Large intestine (tissue), 3 donors: Measurements from ENCODE around the gene IPO7. TPM values are rescaled to one million over a fixed set of nuclear protein-coding genes. Genes with fewer than 3 reads are reported as not detected.
A peak's percentile ranks its signal among the peaks of the same experiment; 100 is the strongest.

ENCODE experiments used
- DNase-seq, 2 donors: peaks; one replicate each; pipeline versions ENCODE4 v3.0.0 to v3.0.0-alpha.2; 2013
- H3K27ac ChIP-seq: one replicate; pipeline ENCODE4 v1.5.1; 2013; ENCODE audit warnings: low read length
- H3K27me3 ChIP-seq: 2 replicates; pipeline ENCODE4 v1.6.1; 2013; ENCODE audit warnings: low read length; ENCODE audit not compliant: control insufficient read depth, insufficient read depth
- H3K36me3 ChIP-seq: 2 replicates; pipeline ENCODE4 v1.6.1; 2013; ENCODE audit warnings: low read length; ENCODE audit not compliant: control insufficient read depth, insufficient read depth
- H3K4me1 ChIP-seq: one replicate; pipeline ENCODE4 v1.6.1; 2013; ENCODE audit warnings: low read length; ENCODE audit not compliant: control insufficient read depth, insufficient read depth
- H3K4me3 ChIP-seq: one replicate; pipeline ENCODE4 v1.5.1; 2013; ENCODE audit warnings: low read length
- H3K9me3 ChIP-seq: one replicate; pipeline ENCODE4 v1.6.1; 2013; ENCODE audit warnings: mild to moderate bottlenecking, low read depth, low read length, moderate library complexity; ENCODE audit not compliant: control insufficient read depth
- whole genome bisulfite sequencing: methylation state at CpG from one replicate; pipeline ENCODE4 v1.1.5; 2013; ENCODE audit warnings: low lambda C conversion rate; ENCODE audit not compliant: insufficient coverage; 5-methylcytosine and 5-hydroxymethylcytosine counted together
- polyA plus RNA-seq: library from polyadenylated mRNA; unstranded; fragments of 120-200 nt; gene quantifications from one replicate; pipeline ENCODE4 v1.2.1, GENCODE V29; 2013

Gene IPO7
- polyA plus RNA-seq, 1 donor = 96.8 TPM

DNA sequence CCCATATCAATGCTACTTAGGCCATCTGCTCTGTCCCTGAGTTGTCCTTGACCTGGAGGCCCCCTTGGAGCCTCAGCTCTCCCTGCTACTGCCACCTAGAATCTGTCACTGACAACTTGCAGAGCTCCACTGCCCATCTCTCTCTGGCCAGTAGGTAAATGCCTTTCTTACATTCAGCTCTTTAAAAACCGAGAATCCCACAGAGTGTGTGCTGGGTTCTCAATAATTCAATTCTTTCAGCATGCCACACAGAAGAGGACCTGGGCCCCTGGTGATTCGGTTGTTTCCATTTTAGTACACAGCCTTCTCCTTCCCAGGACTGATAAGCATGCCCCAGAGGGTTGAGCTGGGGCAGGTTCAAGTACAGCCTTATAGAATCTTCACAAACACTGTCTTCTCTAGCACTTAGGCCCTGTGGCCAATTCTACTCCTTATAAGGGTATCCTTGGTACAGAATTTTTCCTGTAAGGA lies 22.0 kb upstream of the IPO7 start:
- no CpG with 5 or more reads among the region's 2 CpGs for WGBS
- DNase-seq = no peak
- H3K27ac ChIP-seq = no peak overlapping the region
- no peaks in the 10 kb centered on the region for H3K27me3 ChIP-seq
- H3K36me3 ChIP-seq = no peaks in the 10 kb centered on the region
- H3K4me3 ChIP-seq = no peak overlapping the region
- no peaks in the 10 kb centered on the region for H3K9me3 ChIP-seq
- peaks cover 6% of the 10 kb centered on the region for H3K4me1 ChIP-seq

GRCh38 chr11:9363954-9364912 lies 20.2 kb upstream of the IPO7 start:
- peak overlapping the region; percentile 94 for H3K27ac ChIP-seq
- H3K4me3 ChIP-seq = peak overlapping the region; percentile 47
- H3K36me3 ChIP-seq = no peaks in the 10 kb centered on the region
- WGBS = 89% methylated on average over 1 of the region's 64 CpGs
- no peaks in the 10 kb centered on the region for H3K27me3 ChIP-seq
- DNase-seq = peak; percentile 97 to 98
- H3K4me1 ChIP-seq = peaks cover 6% of the 10 kb centered on the region
- H3K9me3 ChIP-seq = no peaks in the 10 kb centered on the region

DNA sequence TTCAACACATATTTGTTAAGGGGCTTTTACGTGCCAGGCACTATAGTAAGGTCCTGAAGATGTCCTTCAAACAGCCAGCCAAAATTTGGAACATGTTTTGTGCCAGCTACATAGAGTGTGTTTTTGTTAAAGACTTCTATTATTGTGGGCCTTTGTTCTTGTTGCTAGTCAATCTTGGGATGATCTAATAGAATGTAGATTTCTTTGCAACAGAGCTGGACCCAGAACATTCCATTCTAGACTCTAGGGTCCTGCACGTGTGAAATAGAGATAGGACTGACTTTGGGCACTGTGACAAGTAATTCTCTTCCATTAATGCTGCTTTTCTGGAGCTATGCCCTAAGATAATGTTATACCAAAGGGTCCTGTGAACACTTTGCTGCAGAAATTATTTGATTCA lies 16.9 kb upstream of the IPO7 start:
- no peak for DNase-seq
- Histone ChIP-seq H3K4me1 (peaks cover 6% of the 10 kb centered on the region), H3K9me3 (no peaks in the 10 kb centered on the region), H3K4me3 (no peak overlapping the region), H3K27me3 (no peaks in the 10 kb centered on the region), H3K27ac (no peak overlapping the region), H3K36me3 (no peaks in the 10 kb centered on the region)
- no CpG with 5 or more reads among the region's 2 CpGs for WGBS

- Histone ChIP-seq H3K4me3 (no peak overlapping the region), H3K27me3 (no peaks in the 10 kb centered on the region), H3K9me3 (no peaks in the 10 kb centered on the region), H3K36me3 (no peaks in the 10 kb centered on the region), H3K4me1 (no peaks in the 10 kb centered on the region), H3K27ac (no peak overlapping the region)
- WGBS = no CpG with 5 or more reads among the region's 1 CpG
- DNase-seq = no peak
These were observed 7.4 kb upstream of the IPO7 start for GRCh38 chr11:9377036-9377435.

DNA sequence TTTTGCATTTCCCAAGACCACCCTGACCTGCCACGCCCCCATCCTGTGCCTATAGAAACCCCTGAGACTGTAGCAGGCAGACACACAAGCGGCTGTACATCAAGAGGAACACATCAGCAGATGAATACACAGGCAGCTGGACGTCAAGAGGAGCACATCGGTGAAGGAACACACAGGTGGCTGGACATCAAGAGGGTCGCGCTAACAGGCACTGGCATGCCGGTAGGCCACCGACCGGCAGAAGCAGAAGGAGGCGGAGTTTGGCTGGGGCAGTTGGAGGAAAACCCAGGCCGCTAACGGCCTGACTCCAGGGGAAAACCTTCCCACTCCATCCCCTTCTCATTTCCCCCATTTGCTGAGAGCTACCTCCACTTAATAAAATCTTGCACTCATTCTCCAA lies 5.4 kb upstream of the IPO7 start:
- WGBS = no CpG with 5 or more reads among the region's 12 CpGs
- Histone ChIP-seq H3K4me1 (no peaks in the 10 kb centered on the region), H3K27ac (no peak overlapping the region), H3K4me3 (no peak overlapping the region), H3K27me3 (no peaks in the 10 kb centered on the region), H3K36me3 (no peaks in the 10 kb centered on the region), H3K9me3 (no peaks in the 10 kb centered on the region)
- DNase-seq = no peak

DNA sequence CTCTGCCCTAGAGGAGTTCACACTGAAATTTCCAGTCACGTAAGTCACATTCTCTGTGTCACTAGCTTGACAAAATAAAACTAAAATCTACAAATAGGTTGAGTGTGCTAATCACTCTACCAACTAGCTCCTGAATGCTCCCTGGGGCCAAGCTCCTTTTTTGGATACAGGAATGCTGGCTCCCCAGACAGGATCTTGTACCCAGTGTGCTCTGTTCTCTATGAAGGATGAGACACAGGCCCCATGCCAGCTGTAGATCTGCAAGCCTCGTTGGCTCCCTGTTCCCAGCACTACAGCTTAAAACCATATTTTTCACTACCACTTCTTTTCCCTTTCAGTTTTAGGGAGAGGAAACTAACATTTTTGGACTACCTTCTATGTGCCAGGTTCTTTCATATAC lies 3.7 kb upstream of the IPO7 start:
- DNase-seq = no peak
- Histone ChIP-seq H3K27ac (peak overlapping the region; percentile 13), H3K9me3 (no peaks in the 10 kb centered on the region)

GRCh38 chr11:9385327-9385899 lies 961 bp downstream of the IPO7 start:
- peak; percentile 56 to 81 for DNase-seq
- 0% methylated on average over 2 of the region's 10 CpGs for WGBS
- H3K4me1 ChIP-seq = peaks cover 2% of the 10 kb centered on the region

More for the DNA sequence above, 3.7 kb upstream of the IPO7 start:
- Histone ChIP-seq H3K4me3 (no peak overlapping the region), H3K4me1 (no peaks in the 10 kb centered on the region), H3K27me3 (no peaks in the 10 kb centered on the region), H3K36me3 (no peaks in the 10 kb centered on the region)
- WGBS = 92% methylated on average over 2 of the region's 2 CpGs

DNA sequence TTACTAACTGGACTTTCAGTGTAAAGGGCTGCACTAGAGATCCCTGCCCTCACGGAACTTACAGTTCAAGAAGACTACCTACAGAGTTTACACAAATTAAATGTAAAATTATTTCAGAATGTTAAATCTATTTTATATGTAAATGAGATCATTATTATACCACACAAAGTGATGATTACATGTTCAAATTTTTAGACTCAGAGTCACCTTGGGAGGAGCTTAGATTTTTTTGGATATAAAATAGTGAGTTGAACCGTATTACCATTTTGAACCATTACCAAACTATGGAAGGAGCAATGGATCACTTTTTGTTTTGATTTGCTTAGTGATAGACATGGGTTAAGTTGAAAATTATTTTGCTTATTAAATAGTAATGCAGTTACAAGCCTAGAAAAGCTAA lies 1.6 kb downstream of the IPO7 start:
- Histone ChIP-seq H3K4me3 (no peak overlapping the region), H3K27me3 (no peaks in the 10 kb centered on the region), H3K36me3 (peaks cover 3% of the 10 kb centered on the region), H3K4me1 (peaks cover 2% of the 10 kb centered on the region), H3K9me3 (no peaks in the 10 kb centered on the region), H3K27ac (peak overlapping the region; percentile 5)
- WGBS = no CpG with 5 or more reads among the region's 2 CpGs
- no peak for DNase-seq

More at GRCh38 chr11:9385327-9385899, 961 bp downstream of the IPO7 start:
- Histone ChIP-seq H3K27ac (peak overlapping the region; percentile 89), H3K27me3 (no peaks in the 10 kb centered on the region), H3K4me3 (peak overlapping the region; percentile 93), H3K36me3 (peaks cover 3% of the 10 kb centered on the region), H3K9me3 (no peaks in the 10 kb centered on the region)

GRCh38 chr11:9386901-9387300 lies 2.4 kb downstream of the IPO7 start:
- H3K36me3 ChIP-seq = peaks cover 5% of the 10 kb centered on the region
- no peak for DNase-seq
- WGBS = 60% methylated on average over 1 of the region's 1 CpG
- no peak overlapping the region for H3K4me3 ChIP-seq
- H3K4me1 ChIP-seq = peaks cover 2% of the 10 kb centered on the region
- no peak overlapping the region for H3K27ac ChIP-seq
- no peaks in the 10 kb centered on the region for H3K9me3 ChIP-seq
- H3K27me3 ChIP-seq = no peaks in the 10 kb centered on the region

DNA sequence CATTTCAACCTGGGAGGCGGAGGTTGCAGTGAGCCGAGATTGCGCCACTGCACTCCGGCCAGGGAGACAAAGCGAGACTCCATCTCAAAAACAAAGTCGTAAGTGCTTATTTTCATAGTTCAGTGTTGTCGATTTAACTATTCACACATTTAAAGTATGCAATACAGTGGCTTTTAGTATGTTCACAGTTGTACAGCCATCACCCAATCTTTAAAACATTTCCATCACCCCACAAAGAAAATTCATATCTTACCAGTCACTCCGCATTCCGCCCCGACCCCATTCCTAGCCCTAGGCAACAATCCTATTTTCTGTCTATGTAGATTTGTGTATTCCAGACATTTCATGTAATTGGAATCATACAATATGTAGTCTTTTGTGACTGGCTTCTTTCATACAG lies 11.9 kb downstream of the IPO7 start:
- no peak overlapping the region for H3K27ac ChIP-seq
- WGBS = 100% methylated on average over 2 of the region's 10 CpGs
- no peaks in the 10 kb centered on the region for H3K4me1 ChIP-seq
- no peak overlapping the region for H3K4me3 ChIP-seq
- H3K27me3 ChIP-seq = no peaks in the 10 kb centered on the region
- H3K9me3 ChIP-seq = no peaks in the 10 kb centered on the region
- H3K36me3 ChIP-seq = peaks cover 2% of the 10 kb centered on the region
- no peak for DNase-seq
